Ovary (tissue), 3 donors: ENCODE data around the gene CEP170B.

ENCODE experiments used
- CTCF ChIP-seq, 3 donors: fragments of 450-650 bp in 2 of 3; fragments of 200-600 bp in 1 of 3; IDR thresholded peaks; one replicate each; pipeline versions ENCODE4 v1.5.1 to v1.8.0; 2016 to 2022; ENCODE audit warnings: antibody characterized with exemption in 3 of 3, mild to moderate bottlenecking in 1 of 3
- POLR2A ChIP-seq: fragments of 450-650 bp; IDR thresholded peaks from one replicate; pipeline ENCODE4 v1.6.1; 2017; ENCODE audit warnings: antibody characterized with exemption, mild to moderate bottlenecking, moderate library complexity
- donor health status: DM: no; HTN: no; CAD: no.

- TF ChIP-seq CTCF (IDR thresholded peaks at IDR 0.05): no peak
- no peak for TF ChIP-seq POLR2A
These were observed 5.5 kb downstream of the CEP170B start for GRCh38 chr14:104870368-104871144.
